ENCODE measurements around the gene CTSL. TPM values are rescaled to one million over a fixed set of nuclear protein-coding genes. Genes with fewer than 3 reads are reported as not detected.
A peak's percentile ranks its signal among the peaks of the same experiment; 100 is the strongest.

CTSL gene
- polyA plus RNA-seq, result under 1 TPM in 1 of 3 donors, not detected in 2; 0.49 TPM

DNA sequence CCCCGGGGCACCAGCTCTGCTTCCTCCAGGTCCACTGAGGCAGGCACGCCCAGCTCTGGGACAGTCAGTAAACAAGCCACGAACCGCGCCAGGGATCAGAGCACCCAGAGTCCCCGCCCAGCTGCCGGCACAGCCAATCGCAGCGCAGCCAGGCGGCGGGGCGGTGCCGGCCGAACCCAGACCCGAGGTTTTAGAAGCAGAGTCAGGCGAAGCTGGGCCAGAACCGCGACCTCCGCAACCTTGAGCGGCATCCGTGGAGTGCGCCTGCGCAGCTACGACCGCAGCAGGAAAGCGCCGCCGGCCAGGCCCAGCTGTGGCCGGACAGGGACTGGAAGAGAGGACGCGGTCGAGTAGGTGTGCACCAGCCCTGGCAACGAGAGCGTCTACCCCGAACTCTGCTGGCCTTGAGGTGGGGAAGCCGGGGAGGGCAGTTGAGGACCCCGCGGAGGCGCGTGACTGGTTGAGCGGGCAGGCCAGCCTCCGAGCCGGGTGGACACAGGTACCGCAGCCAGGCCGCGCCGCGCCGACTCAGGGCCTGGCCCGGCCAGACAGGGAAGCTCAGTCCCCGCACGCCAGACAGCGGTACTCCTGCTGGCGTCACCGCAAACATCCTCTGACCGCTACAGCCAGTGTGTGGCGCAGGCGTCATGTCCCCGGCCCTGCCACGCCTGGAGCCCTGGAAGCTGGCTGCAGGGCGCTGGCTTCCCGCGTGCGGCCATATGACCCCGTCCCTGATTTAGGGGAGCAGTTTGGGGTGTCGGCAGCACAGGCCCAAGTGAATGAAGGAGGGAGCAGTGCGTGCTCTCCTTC, at the start of gene CTSL:
CTSL (plus strand) TSS at position 220 of the 810 bp plus-strand sequence. CDS start 1,485 bp downstream, outside the sequence.
- no peaks in the 10 kb centered on the region for H3K9me3 Mint-ChIP-seq
- no peak within 1 kb of the TSS for H3K27ac Mint-ChIP-seq
- peak within 1 kb of the TSS in 4 of 5 donors; percentile 35 to 77 (median 65) for H3K4me3 Mint-ChIP-seq
- peaks cover 5 to 18% (median 8%) of the 10 kb centered on the region in 3 donors for H3K27me3 Mint-ChIP-seq (ENCODE audit: low read depth in 3 of 3)
- H3K4me1 Mint-ChIP-seq, result peaks cover 0 to 2% of the 10 kb centered on the region in 2 donors
- no peaks in the 10 kb centered on the region for H3K36me3 Mint-ChIP-seq
- DNase-seq, result peak in 2 of 3 donors; percentile 4 to 5

DNA sequence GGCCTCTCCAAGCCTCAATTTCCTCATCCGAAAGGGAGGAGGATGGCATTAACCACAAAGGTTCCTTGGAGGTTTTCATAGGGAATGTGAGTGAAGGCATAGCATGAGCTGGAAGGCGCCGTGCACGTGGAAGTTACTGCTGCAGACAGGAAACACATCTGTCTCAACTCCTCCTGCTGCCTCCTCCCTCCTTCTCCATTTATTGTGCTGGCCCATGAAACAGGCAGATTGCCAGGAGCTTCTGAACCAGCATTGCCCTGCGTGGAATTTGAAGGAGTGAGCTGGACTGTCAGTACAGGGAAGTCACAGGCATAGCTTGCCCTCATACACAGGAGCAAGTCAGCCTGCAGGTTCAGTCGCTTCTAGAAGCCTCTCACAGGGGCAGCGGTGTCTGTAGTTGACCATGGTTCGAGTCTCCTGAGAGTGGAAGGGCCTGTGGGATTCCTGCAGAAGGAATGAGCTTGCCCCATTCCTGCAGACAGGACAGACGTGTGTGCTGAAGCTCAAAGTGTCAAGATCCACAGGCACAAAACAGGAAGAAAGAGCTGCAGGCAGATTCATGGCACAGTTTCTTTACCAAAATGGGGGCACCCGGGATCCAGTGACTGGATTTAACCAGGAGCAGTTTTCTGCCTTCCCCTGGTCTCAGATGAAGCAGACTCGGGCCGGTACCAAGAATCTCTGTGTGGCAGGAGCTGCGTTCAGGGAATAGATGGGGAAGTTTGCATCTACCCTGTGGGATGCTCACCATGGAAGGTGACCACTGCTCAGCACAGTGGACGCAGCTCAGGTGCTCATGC, 48.7 kb upstream of the CTSL start:
- Mint-ChIP-seq H3K36me3 (no peaks in the 10 kb centered on the region), H3K27me3 (ENCODE audit: low read depth in 3 of 3) (peaks cover 2 to 9% (median 6%) of the 10 kb centered on the region in 3 donors), H3K4me3 (no peak overlapping the region), H3K4me1 (no peaks in the 10 kb centered on the region), H3K9me3 (no peaks in the 10 kb centered on the region), H3K27ac (no peak overlapping the region)
- no peak for DNase-seq

DNA sequence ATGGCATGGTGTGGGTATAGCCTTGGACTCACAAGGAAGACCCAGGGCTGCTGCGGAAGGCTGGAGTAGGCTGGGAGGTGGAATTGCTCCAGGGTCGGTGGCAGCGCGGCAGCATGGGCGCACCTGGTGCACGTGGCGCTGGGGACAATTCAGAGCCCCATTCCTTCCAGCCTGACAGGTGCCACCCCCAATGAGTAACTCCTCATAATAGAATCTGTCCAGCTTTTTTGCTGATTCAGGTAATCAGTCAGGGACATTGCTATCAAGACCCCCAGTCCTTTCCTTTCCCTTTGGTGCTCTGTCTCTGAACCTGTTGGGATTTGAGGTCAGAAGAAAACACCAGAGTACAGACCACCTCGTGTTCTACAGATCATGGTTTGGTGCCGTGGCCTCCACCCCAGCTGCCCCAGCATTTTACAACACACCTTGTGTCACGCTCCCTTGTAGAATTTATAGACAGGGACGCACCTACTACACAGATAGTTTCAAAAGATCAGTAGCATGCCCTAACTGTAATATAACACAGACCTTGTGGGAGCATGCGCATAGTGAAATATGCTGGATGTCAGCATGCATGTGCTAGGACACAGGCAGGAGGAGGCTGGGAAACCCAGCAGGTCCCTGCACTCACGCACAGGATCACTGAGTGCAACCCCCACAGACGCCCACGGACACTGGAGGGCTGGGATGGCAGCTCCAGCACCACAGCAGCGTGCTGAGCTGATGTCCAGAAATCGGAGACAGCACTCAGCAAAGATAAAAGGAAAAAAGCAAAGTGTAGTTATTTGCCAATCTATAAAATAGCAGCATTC, 47.9 kb upstream of the CTSL start:
- Mint-ChIP-seq H3K9me3 (no peaks in the 10 kb centered on the region), H3K4me1 (no peaks in the 10 kb centered on the region), H3K27ac (no peak overlapping the region), H3K36me3 (no peaks in the 10 kb centered on the region), H3K4me3 (no peak overlapping the region), H3K27me3 (ENCODE audit: low read depth in 3 of 3) (peaks cover 2 to 9% (median 4%) of the 10 kb centered on the region in 3 donors)
- no peak for DNase-seq

DNA sequence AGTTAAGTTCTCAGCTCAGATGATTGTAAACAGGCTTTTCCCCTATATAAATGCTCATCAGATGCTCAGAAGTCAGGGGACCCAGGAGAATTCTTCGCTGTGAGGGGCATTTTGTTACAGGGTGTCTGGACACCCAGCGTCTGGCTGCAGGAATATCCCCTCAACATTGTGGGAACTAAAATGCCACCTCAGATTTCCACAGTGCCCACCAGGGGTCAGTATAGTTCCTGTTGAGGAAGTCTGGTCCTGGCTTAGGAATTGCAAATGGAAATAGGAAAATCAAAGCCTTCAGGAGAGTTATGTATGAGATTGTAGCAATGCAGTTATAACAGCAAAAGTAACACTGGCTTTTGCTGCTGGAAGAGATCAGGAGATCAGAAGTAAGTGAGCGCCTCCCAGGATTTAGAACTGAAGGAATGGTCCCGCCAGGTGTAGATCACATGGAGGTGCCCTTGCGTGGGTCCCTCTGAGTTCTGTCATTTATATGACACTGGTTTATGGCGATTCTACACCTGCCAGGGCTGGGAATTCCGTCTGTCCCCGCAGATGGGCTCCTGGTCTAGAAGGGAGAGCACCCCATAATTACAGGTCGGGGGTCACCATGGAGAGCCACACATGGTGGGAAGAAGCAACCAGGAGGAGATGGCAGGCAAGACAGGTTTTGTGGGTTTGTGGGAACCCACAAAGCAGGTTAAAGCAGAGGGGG, 47.1 kb upstream of the CTSL start:
- Mint-ChIP-seq H3K9me3 (no peaks in the 10 kb centered on the region), H3K4me3 (no peak overlapping the region), H3K27ac (no peak overlapping the region), H3K36me3 (no peaks in the 10 kb centered on the region), H3K27me3 (ENCODE audit: low read depth in 3 of 3) (peaks cover 2 to 9% (median 4%) of the 10 kb centered on the region in 3 donors), H3K4me1 (no peaks in the 10 kb centered on the region)
- DNase-seq, result peak in 1 of 3 donors; percentile 10

DNA sequence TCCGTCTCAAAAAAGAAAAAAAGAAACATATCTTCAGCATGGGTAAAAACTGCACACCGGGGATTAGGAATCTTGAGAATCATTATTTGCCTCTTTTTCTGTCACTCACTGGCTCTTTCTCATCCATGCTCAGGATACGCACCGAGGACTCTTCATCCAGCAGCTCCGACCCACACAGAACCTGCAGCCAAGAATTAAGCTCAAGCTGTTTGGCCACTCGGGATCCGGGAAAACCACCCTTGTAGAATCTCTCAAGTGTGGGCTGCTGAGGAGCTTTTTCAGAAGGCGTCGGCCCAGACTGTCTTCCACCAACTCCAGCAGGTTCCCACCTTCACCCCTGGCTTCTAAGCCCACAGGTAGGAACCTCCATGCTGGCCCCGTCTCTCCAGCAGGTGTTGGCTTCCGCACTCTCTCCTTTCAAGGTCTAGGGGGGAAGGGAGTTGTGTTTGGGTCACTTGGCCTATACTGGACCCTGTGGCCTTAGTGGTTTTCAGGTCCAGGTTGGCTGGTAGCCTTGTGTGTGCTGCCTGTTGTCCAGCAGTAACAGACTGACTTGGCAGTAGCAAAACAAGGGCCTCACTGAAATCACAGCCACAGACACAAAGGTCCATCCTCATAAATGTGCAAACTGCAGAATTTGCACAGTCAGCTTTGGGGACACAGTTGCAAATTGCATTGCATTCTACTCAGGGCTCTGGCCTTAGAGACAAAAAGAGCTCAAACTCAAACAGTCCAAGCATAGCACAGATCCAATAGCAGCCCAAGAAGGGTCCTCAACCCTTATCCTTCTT, 44.5 kb upstream of the CTSL start:
- H3K9me3 Mint-ChIP-seq, result no peaks in the 10 kb centered on the region

DNA sequence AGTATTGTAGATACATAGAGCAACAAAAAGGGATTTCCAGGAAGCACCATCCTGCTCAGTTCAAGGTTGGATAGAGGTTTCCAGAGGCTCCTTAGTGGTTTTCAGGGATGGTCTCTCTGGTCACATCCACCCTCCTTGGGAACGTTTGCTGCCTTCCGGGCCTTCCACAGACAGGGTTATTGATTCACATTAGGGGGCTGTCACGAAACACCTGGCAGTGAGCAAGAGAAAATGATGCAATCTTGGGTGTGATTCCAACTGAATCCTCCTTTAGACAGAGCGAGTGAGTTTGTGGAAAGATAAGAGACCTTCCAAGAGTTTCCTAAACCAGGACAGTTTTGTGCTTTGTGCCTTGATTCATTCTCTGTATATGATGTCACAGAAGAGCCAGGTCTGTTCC, 43.8 kb upstream of the CTSL start:
- Mint-ChIP-seq H3K4me3 (no peak overlapping the region), H3K27ac (no peak overlapping the region), H3K27me3 (ENCODE audit: low read depth in 3 of 3) (peaks cover 2 to 4% (median 4%) of the 10 kb centered on the region in 3 donors), H3K36me3 (no peaks in the 10 kb centered on the region), H3K4me1 (peaks cover 7 to 8% of the 10 kb centered on the region in 2 donors), H3K9me3 (no peaks in the 10 kb centered on the region)
- DNase-seq, result no peak

More for the DNA sequence above, 44.5 kb upstream of the CTSL start:
- Mint-ChIP-seq H3K36me3 (no peaks in the 10 kb centered on the region), H3K27me3 (ENCODE audit: low read depth in 3 of 3) (peaks cover 2 to 9% (median 4%) of the 10 kb centered on the region in 3 donors), H3K4me3 (no peak overlapping the region), H3K27ac (no peak overlapping the region), H3K4me1 (peaks cover 7 to 8% of the 10 kb centered on the region in 2 donors)
- no peak for DNase-seq

DNA sequence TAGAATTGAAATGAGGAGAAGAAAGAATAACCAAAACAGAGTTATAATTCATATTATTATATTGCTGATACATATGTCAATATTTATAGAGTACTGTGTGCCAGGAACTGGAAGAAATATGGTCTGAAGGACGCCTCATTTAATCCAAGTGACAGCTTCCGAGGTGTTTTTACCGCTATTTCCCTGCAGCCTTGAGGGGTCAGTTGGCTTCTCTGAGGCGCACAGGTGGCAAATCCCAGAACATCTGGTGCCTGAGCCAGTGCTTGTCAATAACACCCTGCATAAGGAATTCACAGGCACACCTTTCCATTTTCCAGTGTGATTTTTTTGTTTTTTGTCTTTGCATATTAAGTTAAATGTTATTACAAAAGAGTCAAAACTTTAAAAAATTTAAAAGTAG, 43.3 kb upstream of the CTSL start:
- no peak overlapping the region for H3K27ac Mint-ChIP-seq
- no peak overlapping the region for H3K4me3 Mint-ChIP-seq
- no peaks in the 10 kb centered on the region for H3K36me3 Mint-ChIP-seq
- H3K27me3 Mint-ChIP-seq (ENCODE audit: low read depth in 3 of 3), result peaks cover 2 to 4% (median 2%) of the 10 kb centered on the region in 3 donors
- no peaks in the 10 kb centered on the region for H3K9me3 Mint-ChIP-seq
- peaks cover 7 to 8% of the 10 kb centered on the region in 2 donors for H3K4me1 Mint-ChIP-seq
- no peak for DNase-seq

DNA sequence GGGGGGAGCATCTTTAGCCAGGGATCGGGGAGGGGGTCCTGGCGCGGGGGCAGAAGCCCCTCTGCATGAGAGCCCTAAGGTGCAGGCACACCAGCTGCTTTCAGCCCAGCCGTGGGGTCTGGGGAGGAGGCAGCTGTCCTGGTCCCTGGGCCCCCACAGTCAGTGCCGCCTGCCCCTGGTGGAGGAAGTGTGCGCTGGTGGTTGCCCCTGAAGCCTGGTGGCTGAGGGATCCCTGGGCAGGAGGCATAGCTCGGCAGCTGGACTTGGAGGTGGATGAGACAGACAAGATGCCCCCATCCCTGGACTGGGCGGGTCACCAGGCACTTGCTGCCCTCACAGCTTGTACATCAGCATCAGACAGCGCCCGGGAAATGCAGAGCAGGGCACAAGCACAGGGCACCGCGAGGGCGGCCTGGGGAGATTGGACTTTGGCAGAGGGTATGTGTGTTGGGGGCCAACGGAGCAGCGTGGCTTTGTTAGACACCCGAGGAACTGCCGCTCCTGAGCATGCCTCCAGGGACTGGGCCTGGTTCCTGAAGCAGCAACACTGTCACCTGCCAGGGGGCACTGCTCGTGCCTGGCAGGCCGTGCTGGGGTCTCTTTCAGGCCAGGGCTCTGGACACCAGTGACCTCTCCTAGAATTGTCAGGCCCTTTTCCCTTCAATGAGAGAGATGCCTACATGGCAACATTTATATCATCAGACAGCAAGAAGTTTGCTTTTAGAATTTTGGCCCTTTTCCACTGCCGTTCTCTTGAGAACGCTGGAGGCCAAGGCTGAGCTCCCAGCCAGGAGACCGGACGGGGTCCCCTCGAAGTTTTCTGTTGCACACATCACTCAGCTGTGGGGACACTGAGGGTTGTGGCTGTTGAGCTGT, 41.9 kb upstream of the CTSL start:
- no peak for DNase-seq
- Mint-ChIP-seq H3K4me1 (peaks cover 7 to 8% of the 10 kb centered on the region in 2 donors), H3K9me3 (no peaks in the 10 kb centered on the region), H3K4me3 (no peak overlapping the region), H3K27ac (no peak overlapping the region), H3K36me3 (no peaks in the 10 kb centered on the region), H3K27me3 (ENCODE audit: low read depth in 3 of 3) (peaks cover 3 to 6% (median 4%) of the 10 kb centered on the region in 3 donors)

DNA sequence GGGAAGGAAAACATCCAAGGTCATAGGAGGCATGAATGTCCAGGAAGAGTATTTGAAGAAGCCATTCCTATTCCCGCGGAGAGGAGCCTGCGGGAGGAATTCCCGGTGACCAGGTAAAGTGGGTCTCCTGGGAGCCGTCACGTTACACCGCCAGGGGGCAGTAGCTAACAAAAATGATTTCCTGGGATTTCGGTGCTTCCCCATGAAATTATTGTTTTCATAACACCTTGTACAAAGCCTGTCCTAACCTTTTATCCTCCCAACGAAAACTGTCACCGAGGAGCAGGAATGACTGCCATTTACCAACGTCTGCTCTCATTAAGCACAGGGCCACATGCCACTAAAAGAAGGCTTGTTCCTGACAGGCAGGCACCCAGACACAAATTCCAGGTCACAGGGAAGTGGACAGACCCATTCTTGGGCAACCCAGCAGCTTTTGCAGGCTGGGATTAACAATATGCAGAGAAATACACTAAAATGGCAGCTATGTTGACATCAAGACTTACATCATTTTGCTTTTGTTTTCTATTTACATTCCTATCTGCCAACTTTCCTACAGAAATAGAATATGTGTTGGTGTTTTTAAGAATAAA, 41.2 kb upstream of the CTSL start:
- H3K27ac Mint-ChIP-seq, result peak overlapping the region in 1 of 6 donors; percentile 39
- no peaks in the 10 kb centered on the region for H3K36me3 Mint-ChIP-seq
- H3K27me3 Mint-ChIP-seq (ENCODE audit: low read depth in 3 of 3), result peaks cover 3 to 6% (median 4%) of the 10 kb centered on the region in 3 donors
- H3K4me3 Mint-ChIP-seq, result no peak overlapping the region
- no peaks in the 10 kb centered on the region for H3K9me3 Mint-ChIP-seq
- peaks cover 7 to 8% of the 10 kb centered on the region in 2 donors for H3K4me1 Mint-ChIP-seq
- DNase-seq, result no peak

DNA sequence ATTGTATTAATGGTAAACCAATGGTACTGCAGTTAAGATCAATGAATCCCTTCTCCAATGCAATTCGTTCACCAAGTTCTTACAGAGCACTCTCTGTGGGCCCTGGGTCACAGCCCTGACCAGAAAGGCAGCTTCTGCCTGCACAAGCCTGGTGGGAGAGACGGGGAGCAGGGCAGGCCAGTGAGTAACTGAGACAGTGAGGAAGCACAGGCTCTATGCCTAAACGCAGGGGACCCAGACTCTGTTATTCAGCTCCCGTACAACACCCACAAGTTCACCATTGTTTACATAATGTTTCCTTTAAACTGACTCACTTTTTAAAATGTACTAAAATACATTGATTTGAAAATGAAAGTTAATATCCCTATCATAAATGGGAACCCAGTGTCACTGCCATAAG, 40.5 kb upstream of the CTSL start:
- no peaks in the 10 kb centered on the region for H3K9me3 Mint-ChIP-seq
- no peak for DNase-seq
- peaks cover 7 to 8% of the 10 kb centered on the region in 2 donors for H3K4me1 Mint-ChIP-seq
- H3K4me3 Mint-ChIP-seq, result peak overlapping the region in 1 of 5 donors; percentile 18
- H3K36me3 Mint-ChIP-seq, result no peaks in the 10 kb centered on the region
- peaks cover 3 to 6% (median 4%) of the 10 kb centered on the region in 3 donors for H3K27me3 Mint-ChIP-seq (ENCODE audit: low read depth in 3 of 3)
- H3K27ac Mint-ChIP-seq, result peak overlapping the region in 1 of 6 donors; percentile 39

DNA sequence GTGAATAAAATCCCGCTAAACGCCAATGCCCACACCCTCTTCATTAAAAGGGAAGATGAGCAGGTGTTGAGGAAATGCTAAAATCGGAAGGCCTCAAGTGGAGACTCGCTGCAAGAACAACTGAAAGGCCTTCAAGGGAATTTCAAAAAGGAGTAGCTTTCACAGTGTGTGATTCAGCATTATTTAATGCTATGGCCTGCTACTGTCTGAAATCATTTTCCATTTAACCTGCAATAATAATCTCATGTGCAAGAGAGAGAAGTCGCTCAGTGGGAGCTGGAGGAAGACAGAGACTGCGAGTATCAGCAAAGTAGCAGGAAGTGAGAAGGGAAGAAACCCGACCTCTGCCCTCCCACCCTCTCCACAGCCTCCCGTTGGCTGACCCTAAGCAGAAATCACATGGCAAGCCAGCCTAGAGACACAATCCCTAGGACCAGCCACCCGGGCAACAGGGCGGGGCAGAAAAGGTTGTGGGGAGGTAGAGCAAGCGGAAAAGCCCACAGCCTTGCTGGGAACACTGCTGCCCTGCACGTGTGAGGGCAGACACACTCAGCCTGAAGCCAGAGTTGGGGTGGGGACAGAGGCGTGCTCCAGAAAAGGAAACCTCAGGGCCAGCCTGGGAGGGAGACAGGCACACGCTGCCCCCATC, 39.9 kb upstream of the CTSL start:
- DNase-seq, result no peak
- H3K4me3 Mint-ChIP-seq, result peak overlapping the region in 1 of 5 donors; percentile 18
- H3K27me3 Mint-ChIP-seq (ENCODE audit: low read depth in 3 of 3), result peaks cover 3 to 6% (median 4%) of the 10 kb centered on the region in 3 donors
- peak overlapping the region in 1 of 6 donors; percentile 39 for H3K27ac Mint-ChIP-seq
- no peaks in the 10 kb centered on the region for H3K9me3 Mint-ChIP-seq
- H3K36me3 Mint-ChIP-seq, result no peaks in the 10 kb centered on the region
- peaks cover 7 to 8% of the 10 kb centered on the region in 2 donors for H3K4me1 Mint-ChIP-seq
